T-helper 2 cell (primary cell): ENCODE data around the gene UBE2U.

ENCODE experiments used
- DNase-seq, 5 experiments: peaks; one replicate each; pipeline versions ENCODE4 v3.0.0 to v3.0.0-alpha.2; 2012 to 2022
- total RNA-seq, 2 donors: gene quantifications; one replicate each; lab custom pipeline; 2026; lab: John Stamatoyannopoulos, UW

UBE2U gene
- total RNA-seq: 0 reads per million in 2 donors

- DNase-seq: no peak
Measured at GRCh38 chr1:64203420-64203819, at the start of gene UBE2U. TSS of gene UBE2U (plus strand) at chr1:64203623. CDS start at chr1:64204051, 428 bp downstream.

GRCh38 chr1:64155278-64155677 is 48.1 kb upstream of the UBE2U start:
- DNase-seq: no peak

DNA sequence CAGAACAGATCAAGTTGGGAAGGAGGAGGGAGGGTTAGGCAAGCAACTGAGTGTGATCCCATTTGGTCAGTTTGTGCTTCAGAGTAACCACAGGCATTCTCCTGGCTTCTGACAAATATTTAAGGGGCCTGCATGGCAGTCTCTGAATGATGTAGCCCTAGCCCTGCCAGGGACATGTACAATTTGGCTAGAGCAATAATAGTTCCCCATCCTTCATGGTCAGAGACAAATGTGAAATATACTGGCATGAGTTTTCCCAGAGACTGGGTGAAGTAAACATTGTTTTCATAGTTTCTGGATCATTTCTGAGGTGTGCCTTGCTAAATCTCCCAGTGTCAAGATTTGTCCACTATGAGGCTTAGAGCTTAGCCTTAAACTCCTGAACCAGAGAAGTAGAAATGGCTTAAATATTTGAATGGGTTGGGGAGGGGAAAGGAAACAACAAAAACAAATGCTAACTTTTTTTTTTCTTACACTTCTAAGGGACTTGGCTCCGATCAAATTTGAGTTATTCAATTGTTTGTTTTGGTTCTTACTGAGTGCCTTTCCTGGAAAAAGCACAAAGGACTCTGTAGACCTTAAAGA is 42.0 kb upstream of the UBE2U start:
- no peak for DNase-seq

DNA sequence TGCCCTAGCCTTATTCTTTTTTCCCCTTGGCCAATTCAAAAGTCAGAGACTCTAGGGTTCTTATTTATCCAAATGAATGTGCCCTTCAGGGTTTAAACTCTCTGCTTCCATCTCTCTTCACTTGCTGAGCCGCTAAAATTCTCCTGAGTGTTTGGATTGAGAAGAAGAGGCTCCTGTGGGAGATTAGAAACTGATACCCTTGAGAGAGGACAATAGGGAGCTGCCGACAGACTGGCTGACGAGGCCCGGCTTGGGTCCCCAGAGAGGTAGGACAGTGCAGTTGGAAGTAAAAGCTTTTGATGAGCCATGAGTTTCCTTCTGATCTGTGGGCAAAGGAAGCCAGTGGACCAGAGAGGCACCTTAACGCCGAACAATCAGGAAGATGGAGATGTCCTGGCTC is 41.3 kb upstream of the UBE2U start:
- DNase-seq: no peak

DNA sequence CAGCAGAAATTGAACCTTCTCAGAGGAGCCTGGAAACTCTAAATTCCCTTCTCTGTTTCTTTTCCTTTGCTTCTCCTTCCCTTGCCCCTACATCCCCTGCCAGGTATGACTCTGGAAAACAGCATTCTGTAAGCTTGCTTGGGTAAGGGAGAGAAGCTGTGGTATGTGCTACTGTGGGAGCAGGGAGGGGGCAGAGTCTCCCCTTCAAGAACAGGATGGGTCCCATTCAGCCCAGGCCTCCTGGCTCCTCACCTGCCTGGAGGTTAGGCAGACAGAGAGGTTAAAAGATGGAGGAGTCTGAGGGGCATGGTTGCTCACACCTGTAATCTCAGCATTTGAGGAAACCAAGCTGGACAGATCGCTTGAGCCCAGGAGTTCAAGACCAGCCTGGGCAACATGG is 40.6 kb upstream of the UBE2U start:
- DNase-seq: no peak

DNA sequence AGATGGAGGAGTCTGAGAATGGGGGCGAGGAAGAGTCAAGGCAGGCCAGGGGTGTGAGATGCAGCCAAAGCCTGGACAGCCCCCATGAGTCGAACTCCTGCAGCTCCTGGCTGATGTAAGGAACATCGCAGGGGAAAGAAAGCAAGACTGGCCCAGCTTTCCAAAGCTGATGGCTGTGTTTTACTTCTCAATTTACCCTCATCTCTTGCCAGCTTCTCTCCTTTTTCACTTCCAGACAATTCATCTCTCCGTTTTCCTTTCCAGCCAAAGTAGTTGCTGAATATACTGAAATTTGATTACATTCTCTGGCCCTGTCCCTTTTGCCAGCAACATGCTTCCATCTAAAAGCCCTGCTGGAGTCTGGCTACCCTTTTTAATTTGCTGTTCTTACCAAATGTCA is 40.0 kb upstream of the UBE2U start:
- DNase-seq: no peak

DNA sequence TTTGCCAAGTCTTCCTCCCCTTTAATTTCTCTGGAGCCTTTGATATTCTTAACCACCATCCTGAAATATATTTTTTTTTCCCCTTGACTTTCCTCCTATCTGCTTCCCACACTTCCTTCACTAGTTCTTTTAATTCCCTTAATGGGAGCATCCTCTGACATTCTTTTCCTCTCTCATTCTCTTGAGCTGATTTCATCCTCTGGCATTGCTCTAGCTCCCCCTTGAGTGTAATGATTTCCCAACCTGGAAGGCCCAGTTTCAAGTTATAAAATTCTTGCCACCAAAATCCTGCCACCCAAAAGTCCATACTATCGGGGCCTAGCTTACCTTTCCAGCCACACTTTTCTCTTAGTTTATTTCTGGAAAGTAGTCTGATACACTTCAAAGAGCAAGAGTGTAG is 39.5 kb upstream of the UBE2U start:
- DNase-seq: no peak

- no peak for DNase-seq
Measured at GRCh38 chr1:64166629-64167028, 36.8 kb upstream of the UBE2U start.

DNA sequence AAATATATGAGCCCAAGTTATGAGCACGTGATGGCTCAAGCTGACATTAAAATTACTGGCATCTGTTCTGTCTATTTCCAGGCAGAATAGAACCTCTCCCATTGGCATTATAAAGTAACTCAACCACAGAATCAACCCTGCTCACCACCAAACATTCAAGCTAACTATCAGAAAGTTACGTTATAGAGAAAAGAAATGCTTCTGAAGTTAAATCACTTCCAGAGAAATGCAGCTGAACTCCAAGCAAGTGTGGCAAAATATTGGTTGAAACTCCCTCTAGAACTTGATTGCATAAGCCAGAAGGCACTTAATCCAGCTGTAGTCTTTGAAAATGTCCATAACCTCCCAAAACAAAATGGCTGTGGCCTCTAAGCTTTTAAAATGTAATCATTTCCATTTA is 36.2 kb upstream of the UBE2U start:
- DNase-seq: no peak

GRCh38 chr1:64171246-64171645 is 32.2 kb upstream of the UBE2U start:
- DNase-seq: no peak

GRCh38 chr1:64171797-64172281 is 31.6 kb upstream of the UBE2U start:
- DNase-seq: peak in 1 of 5 experiments; percentile 2

GRCh38 chr1:64172458-64172983 is 30.9 kb upstream of the UBE2U start:
- DNase-seq: no peak

DNA sequence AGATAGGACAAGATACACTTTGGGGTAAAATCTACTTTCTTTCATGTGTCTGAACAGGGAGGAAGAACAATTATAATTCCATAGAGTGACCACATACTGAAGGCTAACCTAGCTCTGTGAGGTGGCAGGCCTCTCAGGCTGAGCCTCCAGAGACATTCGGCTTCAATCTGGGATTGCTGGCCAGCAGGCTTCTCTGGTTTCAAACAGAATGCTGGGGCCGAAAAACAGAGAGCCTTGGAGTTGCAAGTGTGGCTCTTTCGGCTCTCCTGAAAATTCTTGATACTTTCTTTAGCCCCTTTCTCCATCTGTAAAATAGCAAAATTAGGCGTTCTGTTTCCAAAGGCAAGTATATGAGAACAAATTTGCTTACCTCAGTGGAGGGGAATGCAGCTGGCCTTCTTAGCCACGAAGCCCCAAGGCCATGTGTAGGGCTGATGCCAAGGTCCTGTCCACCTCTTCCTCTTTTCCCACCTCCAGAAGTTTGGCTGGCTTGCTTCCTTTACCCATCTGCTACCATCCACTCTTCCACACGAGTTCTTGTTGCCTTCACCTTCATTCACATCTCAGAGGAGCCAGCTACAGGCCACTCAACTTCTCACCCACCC is 30.0 kb upstream of the UBE2U start:
- no peak for DNase-seq

DNA sequence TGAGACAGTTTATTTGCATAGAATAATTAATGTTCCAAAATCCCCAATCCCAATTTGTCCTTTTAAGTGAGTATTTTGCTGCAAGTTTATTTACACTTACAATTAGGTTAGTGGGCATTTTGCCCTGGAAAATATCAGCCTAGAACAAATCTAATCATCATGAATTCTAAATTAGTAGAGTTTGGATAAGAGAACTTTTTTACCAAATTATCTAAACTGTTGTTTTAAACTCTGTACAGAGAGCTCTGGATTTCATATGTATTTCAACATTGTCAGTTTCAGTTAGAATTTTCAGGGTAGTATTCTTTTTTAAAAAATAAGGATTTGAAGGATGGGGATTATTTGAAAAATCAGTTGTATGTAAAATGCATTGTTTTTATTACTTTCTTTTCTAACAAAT is 27.8 kb upstream of the UBE2U start:
- no peak for DNase-seq

DNA sequence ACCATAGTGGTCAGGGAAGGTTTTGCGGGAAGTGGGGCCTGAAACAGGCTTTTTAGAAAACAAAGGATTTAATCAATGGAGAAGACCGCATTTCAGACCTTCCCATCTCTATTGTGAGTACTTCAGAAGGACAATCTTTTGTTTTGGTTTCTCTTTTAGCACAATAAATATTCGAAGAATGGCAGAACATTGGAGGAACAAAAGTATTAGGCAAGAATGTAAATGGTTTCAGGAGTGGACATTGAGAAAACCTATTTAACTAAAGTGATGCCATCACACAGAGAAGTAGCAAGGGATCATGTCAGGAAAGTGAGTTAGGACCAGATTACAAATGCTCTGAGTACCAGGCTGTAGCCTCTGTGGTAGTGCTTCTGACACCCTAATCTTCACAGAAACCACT is 26.8 kb upstream of the UBE2U start:
- DNase-seq: no peak

DNA sequence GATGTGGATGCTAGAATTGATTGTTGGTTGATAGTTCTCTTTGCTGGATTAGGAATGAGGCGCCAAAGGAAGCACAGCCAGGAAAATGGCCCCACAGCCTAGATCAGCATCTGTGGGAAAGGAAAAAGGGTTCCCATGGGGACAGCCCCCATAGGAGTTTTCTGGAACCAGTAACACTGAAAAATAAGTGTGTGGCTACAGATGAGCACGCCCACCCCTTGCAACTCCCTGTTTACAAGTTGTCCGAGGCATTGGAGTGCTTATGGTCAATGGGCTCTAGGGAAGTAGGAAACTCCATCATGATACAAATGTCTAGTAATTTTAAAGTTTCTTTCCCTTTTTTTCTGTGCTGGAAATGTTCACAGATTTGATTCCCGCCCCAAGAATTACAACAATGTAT is 23.8 kb upstream of the UBE2U start:
- no peak for DNase-seq

- DNase-seq: no peak
Measured at GRCh38 chr1:64182207-64182606, 21.2 kb upstream of the UBE2U start.

DNA sequence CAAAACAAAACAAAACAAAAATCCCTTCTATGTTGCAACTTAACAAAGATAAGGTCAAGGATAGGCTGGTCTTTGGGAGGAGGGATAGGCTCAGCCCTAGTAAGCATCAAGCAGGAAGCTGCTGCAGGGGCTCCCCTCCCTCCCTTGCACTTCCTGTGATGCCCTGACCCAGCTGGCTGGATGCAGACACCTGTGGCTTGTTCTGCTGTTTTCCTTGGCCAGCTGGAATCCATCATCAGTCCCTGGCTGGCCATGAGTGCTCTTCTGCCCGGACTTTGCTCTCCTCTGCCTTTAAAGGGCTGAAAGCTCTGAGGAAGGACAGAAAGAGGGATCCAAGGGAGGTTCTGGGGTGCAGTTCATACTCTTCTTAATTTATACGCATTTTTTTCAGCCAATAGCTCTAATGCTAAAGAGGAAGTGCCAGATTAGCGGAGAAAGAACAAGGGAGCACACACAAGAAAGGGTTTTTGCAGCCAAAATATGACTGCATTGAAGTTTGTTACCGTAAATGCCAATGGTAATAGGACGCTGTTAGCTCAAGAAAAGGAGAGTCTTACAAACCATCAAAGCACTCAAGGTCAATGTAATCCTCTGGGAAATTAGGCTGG is 19.9 kb upstream of the UBE2U start:
- DNase-seq: no peak

DNA sequence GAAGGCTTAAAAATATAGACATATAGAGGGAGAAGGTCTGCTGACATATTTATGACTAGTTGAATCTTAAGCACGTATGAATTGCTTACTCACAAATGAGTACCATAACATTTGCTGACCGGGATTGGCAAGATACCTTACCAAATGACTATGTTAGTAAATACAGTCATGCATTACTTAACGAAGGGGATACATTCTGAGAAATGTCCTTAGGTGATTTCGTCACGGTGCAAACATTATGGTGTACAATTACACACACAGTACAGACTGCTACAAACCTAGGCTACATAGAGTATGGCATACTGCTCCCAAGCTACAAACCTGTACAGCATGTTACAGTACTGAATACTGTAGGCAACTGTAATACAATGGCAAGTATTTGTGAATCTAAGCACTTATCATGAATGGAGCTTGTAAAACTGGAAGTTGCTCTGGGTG is 19.4 kb upstream of the UBE2U start:
- no peak for DNase-seq

- no peak for DNase-seq
Measured at GRCh38 chr1:64186138-64186897, 17.1 kb upstream of the UBE2U start.

- no peak for DNase-seq
Measured at GRCh38 chr1:64186898-64187280, 16.5 kb upstream of the UBE2U start.

- DNase-seq: no peak
Measured at GRCh38 chr1:64187646-64188045, 15.8 kb upstream of the UBE2U start.

DNA sequence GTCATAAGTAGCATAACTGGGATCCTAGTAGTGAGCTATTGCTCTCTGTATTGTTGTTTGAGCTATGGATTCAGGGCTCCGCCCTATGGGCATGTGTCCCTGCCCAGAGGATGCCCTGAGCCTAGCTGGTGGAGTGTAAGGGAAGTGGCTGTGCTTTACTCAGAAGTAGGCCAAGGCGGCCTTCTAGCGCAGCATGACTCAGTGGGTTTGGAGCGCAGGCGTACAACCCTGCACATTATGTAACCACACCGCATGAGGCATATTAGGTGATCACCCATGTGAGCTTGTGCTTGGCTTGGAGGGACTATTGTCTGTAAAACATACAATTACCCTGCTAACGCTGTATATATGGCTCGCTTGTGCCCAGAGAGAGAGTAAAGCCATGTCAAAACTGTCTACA is 11.1 kb upstream of the UBE2U start:
- no peak for DNase-seq
